HepG2 (cell line): Measurements from ENCODE around the gene MXI1.

Source experiments
- ERF ChIP-seq: IDR thresholded peaks from 2 replicates; pipeline ENCODE4 v1.6.1; 2018; ENCODE audit warnings: missing biosample characterization, missing genetic modification reagents
- GABPA ChIP-seq, 2 experiments: IDR thresholded peaks; 2 replicates each; pipeline ENCODE4 v1.6.1; 2011 to 2016; ENCODE audit warnings: low read depth in 2 of 2, low read length in 1 of 2, missing biosample characterization in 1 of 2, missing genetic modification characterization in 1 of 2
- POLR2A ChIP-seq, 2 experiments: IDR thresholded peaks; 2 replicates each; pipeline ENCODE4 v1.6.1; 2011; ENCODE audit warnings: low read depth in 2 of 2, low read length in 2 of 2, mild to moderate bottlenecking in 1 of 2, moderate library complexity in 1 of 2; ENCODE audit not compliant: insufficient read depth in 1 of 2
- POLR2AphosphoS2 ChIP-seq: IDR thresholded peaks from 2 replicates; pipeline ENCODE4 v1.6.1; 2011; ENCODE audit warnings: low read depth, low read length, improper control_type of control experiment
- RNF2 ChIP-seq: fragments of 450-650 bp; conservative IDR thresholded peaks from 2 replicates; pipeline ENCODE4 v1.6.1; 2016; ENCODE audit warnings: low read depth
- SIN3A ChIP-seq: IDR thresholded peaks from 2 replicates; pipeline ENCODE4 v1.6.1; 2011; ENCODE audit warnings: low read depth, mild to moderate bottlenecking, control low read depth, low read length, borderline replicate concordance
- TAF1 ChIP-seq: sonication (generic); formaldehyde crosslinking; IDR thresholded peaks from 2 replicates; pipeline ENCODE4 v1.4.0; 2020; ENCODE audit warnings: missing genetic modification reagents
- TCF7L2 ChIP-seq: IDR thresholded peaks from 2 replicates; pipeline ENCODE4 v1.6.1; 2011; ENCODE audit warnings: mild to moderate bottlenecking, low read depth, low read length, moderate library complexity
- THAP8 ChIP-seq: sonication (generic); formaldehyde crosslinking; IDR thresholded peaks from 2 replicates; pipeline ENCODE4 v1.5.1; 2020; ENCODE audit warnings: missing genetic modification reagents, mild to moderate bottlenecking, borderline replicate concordance
- ZNF329 ChIP-seq: sonication (generic); formaldehyde crosslinking; IDR thresholded peaks from 2 replicates; pipeline ENCODE4 v1.9.0; 2021; ENCODE audit warnings: low read depth, mild to moderate bottlenecking, missing genetic modification reagents
- ZNF747 ChIP-seq: sonication (generic); formaldehyde crosslinking; IDR thresholded peaks from 2 replicates; pipeline ENCODE4 v1.8.1; 2023; ENCODE audit warnings: missing genetic modification reagents, mild to moderate bottlenecking, borderline replicate concordance
- TF ChIP-seq, protein P1 (sequence below): sonication (generic); formaldehyde crosslinking; IDR thresholded peaks from 2 replicates; pipeline ENCODE4 v1.4.0; 2020; ENCODE audit warnings: mild to moderate bottlenecking, missing genetic modification reagents, borderline replicate concordance
- TF ChIP-seq, protein P2 (sequence below): sonication (generic); formaldehyde crosslinking; IDR thresholded peaks from 2 replicates; pipeline ENCODE4 v1.5.0; 2020; ENCODE audit warnings: mild to moderate bottlenecking, missing genetic modification reagents, moderate library complexity

DNA sequence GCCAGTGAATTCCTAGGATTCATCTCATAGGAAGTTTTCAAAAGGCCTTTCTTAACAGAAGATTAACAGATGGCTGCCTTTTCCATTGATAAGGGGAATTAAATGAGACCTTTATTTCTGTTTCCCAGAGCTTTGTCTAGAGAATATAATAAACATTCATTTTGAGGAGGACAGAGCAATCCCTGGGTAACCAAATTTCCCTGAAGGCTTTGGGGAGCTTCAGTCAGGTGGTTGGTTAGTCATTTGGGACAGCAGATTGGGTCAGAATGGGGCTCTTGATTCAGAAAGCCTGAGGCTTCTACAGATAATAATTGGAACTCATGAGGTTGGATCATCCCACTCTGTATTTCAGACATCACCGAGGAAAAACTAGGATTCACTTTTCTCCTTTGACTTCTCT lies 21.8 kb downstream of the MXI1 start:
- TF ChIP-seq SIN3A (no peak), TCF7L2 (no peak), TAF1 (no peak), ZNF329 (no peak), RNF2 (no peak), POLR2AphosphoS2 (no peak), THAP8 (no peak), GABPA (IDR thresholded peaks at IDR 0.05; ENCODE audit: low read depth, low read length) (no peak), GABPA (CRISPR knock-in tag; IDR thresholded peaks at IDR 0.05; ENCODE audit: low read depth) (no peak), POLR2A (IDR thresholded peaks at IDR 0.05; ENCODE audit: insufficient read depth in 1 of 2, low read depth in 2 of 2, low read length in 2 of 2) (no peak), ERF (CRISPR knock-in tag) (no peak), ZNF747 (CRISPR knock-in tag) (no peak)
- TF ChIP-seq, protein P1, sequence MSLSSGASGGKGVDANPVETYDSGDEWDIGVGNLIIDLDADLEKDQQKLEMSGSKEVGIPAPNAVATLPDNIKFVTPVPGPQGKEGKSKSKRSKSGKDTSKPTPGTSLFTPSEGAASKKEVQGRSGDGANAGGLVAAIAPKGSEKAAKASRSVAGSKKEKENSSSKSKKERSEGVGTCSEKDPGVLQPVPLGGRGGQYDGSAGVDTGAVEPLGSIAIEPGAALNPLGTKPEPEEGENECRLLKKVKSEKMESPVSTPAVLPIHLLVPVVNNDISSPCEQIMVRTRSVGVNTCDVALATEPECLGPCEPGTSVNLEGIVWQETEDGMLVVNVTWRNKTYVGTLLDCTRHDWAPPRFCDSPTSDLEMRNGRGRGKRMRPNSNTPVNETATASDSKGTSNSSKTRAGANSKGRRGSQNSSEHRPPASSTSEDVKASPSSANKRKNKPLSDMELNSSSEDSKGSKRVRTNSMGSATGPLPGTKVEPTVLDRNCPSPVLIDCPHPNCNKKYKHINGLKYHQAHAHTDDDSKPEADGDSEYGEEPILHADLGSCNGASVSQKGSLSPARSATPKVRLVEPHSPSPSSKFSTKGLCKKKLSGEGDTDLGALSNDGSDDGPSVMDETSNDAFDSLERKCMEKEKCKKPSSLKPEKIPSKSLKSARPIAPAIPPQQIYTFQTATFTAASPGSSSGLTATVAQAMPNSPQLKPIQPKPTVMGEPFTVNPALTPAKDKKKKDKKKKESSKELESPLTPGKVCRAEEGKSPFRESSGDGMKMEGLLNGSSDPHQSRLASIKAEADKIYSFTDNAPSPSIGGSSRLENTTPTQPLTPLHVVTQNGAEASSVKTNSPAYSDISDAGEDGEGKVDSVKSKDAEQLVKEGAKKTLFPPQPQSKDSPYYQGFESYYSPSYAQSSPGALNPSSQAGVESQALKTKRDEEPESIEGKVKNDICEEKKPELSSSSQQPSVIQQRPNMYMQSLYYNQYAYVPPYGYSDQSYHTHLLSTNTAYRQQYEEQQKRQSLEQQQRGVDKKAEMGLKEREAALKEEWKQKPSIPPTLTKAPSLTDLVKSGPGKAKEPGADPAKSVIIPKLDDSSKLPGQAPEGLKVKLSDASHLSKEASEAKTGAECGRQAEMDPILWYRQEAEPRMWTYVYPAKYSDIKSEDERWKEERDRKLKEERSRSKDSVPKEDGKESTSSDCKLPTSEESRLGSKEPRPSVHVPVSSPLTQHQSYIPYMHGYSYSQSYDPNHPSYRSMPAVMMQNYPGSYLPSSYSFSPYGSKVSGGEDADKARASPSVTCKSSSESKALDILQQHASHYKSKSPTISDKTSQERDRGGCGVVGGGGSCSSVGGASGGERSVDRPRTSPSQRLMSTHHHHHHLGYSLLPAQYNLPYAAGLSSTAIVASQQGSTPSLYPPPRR (CRISPR knock-in tag) = no peak
- TF ChIP-seq, protein P2, sequence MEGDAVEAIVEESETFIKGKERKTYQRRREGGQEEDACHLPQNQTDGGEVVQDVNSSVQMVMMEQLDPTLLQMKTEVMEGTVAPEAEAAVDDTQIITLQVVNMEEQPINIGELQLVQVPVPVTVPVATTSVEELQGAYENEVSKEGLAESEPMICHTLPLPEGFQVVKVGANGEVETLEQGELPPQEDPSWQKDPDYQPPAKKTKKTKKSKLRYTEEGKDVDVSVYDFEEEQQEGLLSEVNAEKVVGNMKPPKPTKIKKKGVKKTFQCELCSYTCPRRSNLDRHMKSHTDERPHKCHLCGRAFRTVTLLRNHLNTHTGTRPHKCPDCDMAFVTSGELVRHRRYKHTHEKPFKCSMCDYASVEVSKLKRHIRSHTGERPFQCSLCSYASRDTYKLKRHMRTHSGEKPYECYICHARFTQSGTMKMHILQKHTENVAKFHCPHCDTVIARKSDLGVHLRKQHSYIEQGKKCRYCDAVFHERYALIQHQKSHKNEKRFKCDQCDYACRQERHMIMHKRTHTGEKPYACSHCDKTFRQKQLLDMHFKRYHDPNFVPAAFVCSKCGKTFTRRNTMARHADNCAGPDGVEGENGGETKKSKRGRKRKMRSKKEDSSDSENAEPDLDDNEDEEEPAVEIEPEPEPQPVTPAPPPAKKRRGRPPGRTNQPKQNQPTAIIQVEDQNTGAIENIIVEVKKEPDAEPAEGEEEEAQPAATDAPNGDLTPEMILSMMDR (CRISPR knock-in tag) = no peak
